A172 (cell line): Measurements from ENCODE around the gene CD99L2. TPM values are rescaled to one million over a fixed set of nuclear protein-coding genes. Genes with fewer than 3 reads are reported as not detected.

ENCODE experiments used
- DNase-seq: peaks from one replicate; pipeline ENCODE4 v3.0.0-alpha.2; 2015; ENCODE audit warnings: low spot score
- total RNA-seq: library from RNA; depleted of rRNA; stranded (reverse); fragments of >200 nt; shearing (Covaris generic); gene quantifications from 2 replicates; pipeline ENCODE4 v1.2.3, GENCODE V29; 2014; rRNA removed

Gene CD99L2, protein sequence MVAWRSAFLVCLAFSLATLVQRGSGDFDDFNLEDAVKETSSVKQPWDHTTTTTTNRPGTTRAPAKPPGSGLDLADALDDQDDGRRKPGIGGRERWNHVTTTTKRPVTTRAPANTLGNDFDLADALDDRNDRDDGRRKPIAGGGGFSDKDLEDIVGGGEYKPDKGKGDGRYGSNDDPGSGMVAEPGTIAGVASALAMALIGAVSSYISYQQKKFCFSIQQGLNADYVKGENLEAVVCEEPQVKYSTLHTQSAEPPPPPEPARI
- 77.7 and 99.7 TPM in 2 replicates for total RNA-seq

- peak; percentile 81 for DNase-seq
Measured at GRCh38 chrX:150898343-150899190, at the start of gene CD99L2. CD99L2 (minus strand) TSS chrX:150898668; CDS start chrX:150898588, 80 bp downstream.

GRCh38 chrX:150944233-150944632 is 45.8 kb upstream of the CD99L2 start:
- DNase-seq: no peak

DNA sequence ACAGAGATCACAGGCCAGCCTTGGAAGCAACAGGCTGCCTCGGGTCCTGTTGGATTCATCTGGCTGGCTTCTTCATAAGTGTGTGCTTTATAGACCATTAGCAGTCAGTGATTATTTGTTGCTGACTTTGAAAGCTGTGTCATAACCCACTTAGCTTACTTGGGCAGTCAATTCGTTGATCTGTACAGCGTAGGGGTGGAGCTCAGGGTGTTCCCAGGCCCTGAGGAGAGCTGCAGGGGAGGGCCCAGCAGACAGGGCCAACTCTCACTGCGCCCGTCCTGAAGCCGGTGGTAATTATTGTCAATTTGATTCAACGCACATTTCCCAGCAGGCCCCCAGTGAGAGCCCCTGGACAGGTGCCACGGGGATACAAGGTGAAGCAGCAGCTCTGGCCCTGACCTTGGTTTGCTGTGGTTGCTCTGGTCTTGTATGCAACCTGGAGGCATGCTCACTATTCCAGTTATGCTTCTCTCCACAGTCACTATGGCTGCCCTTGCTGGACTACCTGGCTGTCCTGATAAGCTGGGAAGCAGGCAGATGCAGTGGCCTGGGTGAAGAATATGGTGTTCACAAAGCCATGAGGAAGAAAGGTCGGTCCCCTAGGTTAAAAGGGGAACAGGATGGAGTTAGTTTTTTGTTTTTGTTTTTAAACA is 44.6 kb upstream of the CD99L2 start:
- no peak for DNase-seq

GRCh38 chrX:150941580-150941979 is 43.1 kb upstream of the CD99L2 start:
- DNase-seq: no peak

DNA sequence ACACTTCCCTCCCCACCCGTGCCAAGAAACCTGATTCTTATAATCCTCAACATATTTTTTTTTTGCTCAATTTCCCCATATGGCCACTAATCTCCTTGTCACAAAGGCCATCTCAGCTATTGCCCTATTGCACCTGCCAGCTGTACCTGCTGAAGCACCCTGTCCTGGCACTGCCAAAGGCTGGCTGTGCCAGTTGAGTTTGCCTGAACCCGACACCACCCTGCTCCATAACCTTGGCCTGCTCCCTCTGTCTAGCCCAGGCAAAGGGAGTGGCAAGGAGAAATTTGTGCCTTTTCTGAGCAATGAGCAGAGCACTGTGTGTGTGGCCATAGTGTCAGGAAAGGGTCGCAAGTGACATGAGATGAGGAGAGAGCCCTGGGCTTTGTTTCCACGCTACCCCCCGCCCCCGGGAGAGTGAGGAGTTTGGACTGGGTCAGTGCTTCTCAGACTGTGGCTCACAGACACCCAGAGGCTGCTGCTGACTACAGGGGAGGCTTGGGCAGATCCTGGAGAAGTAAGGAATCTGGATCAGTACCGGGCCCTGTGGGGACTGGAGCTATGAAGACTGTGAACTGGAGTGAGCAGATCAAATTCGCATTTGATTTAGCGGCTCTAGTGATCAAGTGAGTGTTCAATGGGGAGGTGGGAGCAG is 42.5 kb upstream of the CD99L2 start:
- no peak for DNase-seq

DNA sequence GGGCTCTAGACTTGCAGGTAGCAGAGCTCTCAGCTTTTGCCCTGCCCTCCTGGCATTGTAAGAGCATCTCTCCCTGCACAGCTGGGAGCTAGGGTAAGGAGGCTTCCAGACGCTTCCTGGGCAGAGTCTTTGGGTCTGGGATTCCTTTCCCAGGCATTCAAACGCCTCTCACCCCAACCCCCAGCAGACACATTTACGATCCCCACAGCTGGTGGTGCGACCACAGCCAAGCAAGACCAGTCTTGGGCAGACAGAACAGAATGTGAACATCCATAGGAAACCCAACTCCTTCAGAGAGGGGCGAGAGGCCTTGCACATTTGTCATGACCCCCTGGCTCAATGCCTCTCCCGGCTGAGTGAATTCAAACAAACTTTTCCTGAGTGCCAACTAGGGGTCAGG is 38.1 kb upstream of the CD99L2 start:
- DNase-seq: no peak

- peak; percentile 66 for DNase-seq
Measured at GRCh38 chrX:150935467-150935866, 37.0 kb upstream of the CD99L2 start.

DNA sequence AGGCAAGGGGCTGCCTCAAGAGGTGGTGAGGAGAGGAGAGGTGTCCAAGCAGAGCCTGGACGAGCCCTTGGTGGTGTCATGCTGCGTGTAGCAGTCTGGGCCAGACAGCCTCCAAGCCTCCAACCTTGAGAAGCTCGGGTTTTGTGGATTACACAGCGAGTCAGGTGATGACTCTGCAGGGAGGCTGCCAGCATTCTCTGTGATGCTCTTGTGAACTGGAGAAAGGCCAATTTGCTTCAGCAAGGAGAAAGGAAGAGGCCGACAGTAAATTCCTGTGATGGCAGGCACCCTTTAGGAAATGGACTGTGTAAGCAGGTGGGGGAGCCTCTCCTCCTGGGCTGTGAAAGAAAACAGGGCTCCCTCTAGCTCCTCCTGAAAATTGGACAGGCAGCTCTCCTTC is 36.0 kb upstream of the CD99L2 start:
- peak; percentile 86 for DNase-seq

DNA sequence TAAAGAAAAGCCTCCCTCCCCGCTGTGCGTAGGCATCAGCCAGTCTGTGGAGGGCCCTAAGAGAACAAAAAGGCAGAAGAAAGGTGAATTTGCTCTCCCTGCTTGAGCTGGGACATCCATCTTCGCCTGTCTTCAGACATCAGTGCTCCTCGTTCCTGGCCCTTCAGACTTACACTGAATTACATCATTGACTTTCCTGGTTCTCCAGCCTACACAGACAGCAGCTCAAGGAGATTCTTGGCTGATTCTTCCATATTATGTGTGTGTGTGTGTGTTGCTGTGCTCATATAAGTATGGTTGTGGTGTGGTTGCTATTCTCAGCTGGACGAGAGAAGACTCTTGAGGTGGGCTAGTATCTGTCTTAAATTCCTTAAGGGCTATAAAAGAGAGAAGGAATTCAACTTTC is 35.5 kb upstream of the CD99L2 start:
- DNase-seq: no peak

DNA sequence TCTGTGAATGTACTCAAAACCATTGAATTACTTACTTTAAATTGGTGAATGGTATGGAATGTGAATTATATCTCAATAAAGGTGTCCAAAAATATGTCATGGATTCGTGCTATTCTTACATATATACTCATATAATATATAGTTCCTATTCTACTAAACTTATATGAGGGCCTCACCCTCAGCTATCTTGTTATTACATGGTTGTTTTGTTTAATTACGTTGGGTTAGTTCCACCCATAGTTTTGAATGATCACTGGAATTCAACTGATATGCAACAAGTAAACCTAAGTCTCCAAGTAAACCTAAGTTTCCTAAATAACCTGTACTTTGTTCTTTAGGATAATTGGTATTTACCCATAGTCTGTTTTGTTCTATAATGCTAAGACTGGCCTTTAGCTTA is 30.6 kb upstream of the CD99L2 start:
- DNase-seq: no peak

GRCh38 chrX:150926791-150927190 is 28.3 kb upstream of the CD99L2 start:
- DNase-seq: no peak

GRCh38 chrX:150926304-150926703 is 27.8 kb upstream of the CD99L2 start:
- no peak for DNase-seq

DNA sequence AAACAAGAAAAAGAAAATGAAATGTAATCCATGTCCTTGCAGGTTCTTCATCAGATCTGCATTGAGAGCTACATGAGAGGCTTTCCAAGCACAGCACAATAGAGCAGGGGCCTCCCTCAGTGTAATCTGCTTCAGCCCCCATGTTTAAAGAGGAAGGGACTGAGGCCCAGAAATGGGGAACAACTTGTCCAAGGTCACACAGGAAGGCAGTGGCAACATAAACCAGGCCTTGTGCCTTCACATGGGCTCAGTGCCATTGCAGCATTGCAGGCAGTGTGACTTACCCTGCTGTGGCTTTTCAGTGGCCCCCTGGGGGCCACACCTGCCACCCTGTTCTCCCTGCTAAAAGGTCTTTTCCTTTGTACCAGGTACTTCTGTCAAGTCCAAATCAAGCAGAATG is 20.9 kb upstream of the CD99L2 start:
- no peak for DNase-seq

DNA sequence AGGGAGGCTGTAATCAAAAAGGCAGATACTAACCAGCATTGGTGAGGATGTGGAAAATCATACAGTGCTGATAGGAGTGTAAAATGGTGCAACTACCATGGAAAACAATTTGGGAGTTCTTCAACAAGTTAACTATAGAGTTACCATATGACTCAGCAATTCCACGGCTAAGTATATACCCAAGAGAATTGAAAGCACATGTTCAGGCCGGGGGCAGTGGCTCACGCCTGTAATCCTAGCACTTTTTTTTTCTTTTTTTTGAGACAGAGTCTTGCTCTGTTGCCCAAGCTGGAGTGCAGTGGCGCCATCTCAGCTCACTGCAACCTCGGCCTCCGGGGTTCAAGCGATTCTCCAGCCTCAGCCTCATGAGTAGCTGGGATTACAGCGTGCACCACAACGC is 15.0 kb upstream of the CD99L2 start:
- DNase-seq: no peak

DNA sequence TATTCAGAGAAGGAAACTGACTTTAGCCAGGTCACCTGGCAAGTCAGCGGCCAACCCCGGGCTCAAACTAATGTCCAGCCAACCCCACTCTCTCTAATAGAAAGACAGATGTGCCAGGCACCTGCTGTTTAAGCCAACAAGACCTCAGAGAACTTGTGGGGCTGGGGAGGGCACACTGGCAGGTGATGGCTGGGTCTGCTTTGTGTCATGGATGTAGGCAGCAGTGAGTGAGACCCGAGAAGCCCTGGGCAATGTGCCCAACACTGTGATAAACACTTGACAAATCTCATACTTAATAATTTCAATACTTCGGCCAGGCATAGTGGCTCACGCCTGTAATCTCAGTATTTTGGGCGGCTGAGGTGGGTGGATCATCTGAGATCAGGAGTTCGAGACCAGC is 9.0 kb upstream of the CD99L2 start:
- DNase-seq: no peak

DNA sequence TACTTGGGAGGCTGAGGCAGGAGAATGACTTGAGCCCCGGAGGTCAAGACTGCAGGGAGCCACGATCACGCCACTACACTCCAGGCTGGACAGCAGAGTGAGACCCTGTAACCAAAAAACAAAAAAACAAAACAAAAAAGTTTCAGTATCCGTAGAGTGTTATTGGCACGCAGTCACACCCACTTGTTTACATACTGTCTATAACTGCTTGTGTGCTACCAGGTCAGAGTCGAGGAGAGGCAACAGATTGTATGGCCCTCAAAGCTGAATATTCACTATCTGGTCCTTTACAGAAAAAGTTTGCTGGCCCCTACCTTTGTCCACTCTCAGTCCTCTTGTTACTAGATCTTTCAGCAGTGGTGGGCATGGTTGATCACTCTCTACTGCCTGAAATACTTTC is 8.2 kb upstream of the CD99L2 start:
- DNase-seq: no peak

GRCh38 chrX:150905293-150905692 is 6.8 kb upstream of the CD99L2 start:
- DNase-seq: no peak

DNA sequence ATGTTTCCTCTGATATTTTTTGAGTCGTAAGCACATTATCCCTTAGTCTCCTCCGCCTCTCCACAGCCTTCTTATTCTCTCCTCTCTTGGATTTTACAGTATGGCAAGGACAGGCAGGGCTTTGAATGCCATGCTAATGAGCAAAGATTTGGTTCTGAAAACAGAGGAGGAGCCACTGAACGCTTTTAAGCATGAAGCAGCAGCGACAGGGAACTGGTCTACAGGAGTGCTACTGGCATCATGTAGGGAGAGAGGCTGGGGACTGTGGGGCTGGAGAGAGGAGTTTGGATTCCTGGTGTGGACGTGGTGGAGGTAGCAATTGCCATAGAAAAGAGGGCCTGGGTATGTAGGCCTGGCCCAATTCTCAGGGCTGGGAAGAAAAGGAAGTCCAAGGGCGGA is 4.6 kb upstream of the CD99L2 start:
- no peak for DNase-seq

DNA sequence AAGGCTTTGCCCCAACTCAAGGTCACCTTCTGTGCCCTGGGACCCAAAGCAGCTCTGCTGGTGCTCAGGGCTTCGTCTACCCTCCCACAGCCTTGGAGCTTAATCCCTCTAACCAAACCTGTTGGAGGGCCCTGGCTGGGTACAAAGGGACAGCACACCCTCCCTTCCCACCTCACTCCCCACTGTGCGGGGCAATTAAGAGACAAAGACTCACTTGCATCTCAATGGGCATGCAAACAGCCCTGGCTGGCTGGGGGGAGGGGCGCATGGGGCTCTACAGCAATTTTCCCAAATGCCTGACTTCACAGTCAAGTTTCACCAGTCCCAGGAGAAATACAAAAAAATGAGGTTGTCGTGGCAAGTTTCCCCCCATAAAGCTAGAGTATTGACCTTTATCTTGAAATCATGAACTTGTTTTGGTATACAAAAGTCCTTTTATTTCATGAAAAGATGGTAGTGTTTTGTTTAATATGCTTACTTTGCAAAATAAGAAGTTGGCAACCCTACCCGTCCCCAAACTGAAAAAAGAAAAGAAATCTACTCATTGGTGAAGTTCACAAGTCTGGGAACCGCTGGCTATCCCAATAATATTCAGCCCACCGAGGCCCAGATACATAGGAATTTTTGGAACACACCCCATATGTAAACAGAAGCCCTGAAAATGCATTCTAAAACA is 4.1 kb upstream of the CD99L2 start:
- DNase-seq: no peak

DNA sequence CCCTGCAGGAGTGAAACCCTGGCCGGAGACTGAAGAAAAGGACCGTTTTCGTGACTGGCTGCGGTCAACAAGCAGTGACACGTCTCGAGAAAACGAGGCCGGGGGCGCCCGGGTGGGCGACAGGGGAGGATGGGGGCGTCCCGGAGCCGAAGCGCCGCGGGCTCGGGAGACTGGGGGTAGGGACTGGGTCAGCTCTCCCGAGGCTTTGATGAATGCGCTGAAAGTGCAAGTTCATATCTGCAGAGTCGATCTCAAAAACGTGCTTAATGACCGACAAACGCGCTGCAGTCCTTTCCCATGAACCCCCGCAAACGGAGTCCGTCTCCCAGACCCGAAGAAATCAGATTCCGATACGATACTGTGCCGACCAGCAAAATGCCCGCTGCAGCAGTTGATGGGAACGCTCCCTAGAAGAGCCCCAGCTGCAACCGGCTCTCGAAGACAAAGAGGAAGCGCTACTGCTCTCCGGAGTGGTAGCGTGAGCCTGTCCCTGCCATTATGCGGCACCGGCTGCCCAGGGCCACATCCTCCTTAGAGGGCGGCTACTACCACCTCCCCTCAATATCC is 806 bp upstream of the CD99L2 start:
- DNase-seq: peak; percentile 37
